GM12865 (cell line): ENCODE measurements around the gene WRNIP1.
"Not testable (repeated sequence)": the region's sequence is repeated elsewhere in the genome, so short reads cannot be mapped to it uniquely, and the experiment has no call there.

Source experiments
- DNase-seq: peaks from one replicate; pipeline ENCODE4 v3.0.0; 2010; ENCODE audit warnings: low read depth
- H3K4me3 ChIP-seq: 2 replicates; pipeline ENCODE4 v1.5.1; 2011; ENCODE audit warnings: mild to moderate bottlenecking, low read depth, low read length, control low read depth
- CTCF ChIP-seq: IDR thresholded peaks from 2 replicates; pipeline ENCODE4 v1.5.1; 2011; ENCODE audit warnings: low read length, control low read depth, low read depth, inconsistent platforms; ENCODE audit not compliant: insufficient read depth; ENCODE audit errors: missing control alignments

The WRNIP1 gene

GRCh38 chr6:2797564-2798031 lies 32.4 kb downstream of the WRNIP1 start:
- H3K4me3 ChIP-seq: no peak overlapping the region
- TF ChIP-seq CTCF: no peak
- DNase-seq: no peak

- TF ChIP-seq CTCF: no peak
- no peak for DNase-seq
- no peak overlapping the region for H3K4me3 ChIP-seq
Observed at GRCh38 chr6:2798586-2799134, 33.5 kb downstream of the WRNIP1 start.

- no peak for TF ChIP-seq CTCF
- H3K4me3 ChIP-seq: no peak overlapping the region
- no peak for DNase-seq
Observed at GRCh38 chr6:2799936-2800527, 34.8 kb downstream of the WRNIP1 start.

- no peak for DNase-seq
- no peak overlapping the region for H3K4me3 ChIP-seq
- no peak for TF ChIP-seq CTCF
Observed at GRCh38 chr6:2800552-2801316, 35.5 kb downstream of the WRNIP1 start.

- not testable (repeated sequence) for DNase-seq, H3K4me3 ChIP-seq
Observed at GRCh38 chr6:2801687-2802086, 36.5 kb downstream of the WRNIP1 start.

- no peak overlapping the region for H3K4me3 ChIP-seq
- DNase-seq: no peak
- TF ChIP-seq CTCF: no peak
Observed at GRCh38 chr6:2802521-2803060, 37.4 kb downstream of the WRNIP1 start.

- no peak for TF ChIP-seq CTCF
- no peak for DNase-seq
- H3K4me3 ChIP-seq: no peak overlapping the region
Observed at GRCh38 chr6:2803731-2804429, 38.7 kb downstream of the WRNIP1 start.
